Endothelial cell of umbilical vein (primary cell): ENCODE data around the gene FBXW7.

Experiments used
- CTCF ChIP-seq, 2 donors: IDR thresholded peaks; 1 replicate in 1 of 2; 2 replicates in 1 of 2; pipeline ENCODE4 v1.5.1; 2011; ENCODE audit warnings: low read length in 2 of 2, mild to moderate bottlenecking in 2 of 2, moderate library complexity in 2 of 2, control low read depth in 1 of 2, inconsistent platforms in 1 of 2, low read depth in 1 of 2; ENCODE audit not compliant: insufficient read depth in 1 of 2; ENCODE audit errors: extremely low read depth in 1 of 2
- EZH2 ChIP-seq: IDR thresholded peaks from 2 replicates; pipeline ENCODE4 v1.6.1; 2012; ENCODE audit warnings: borderline replicate concordance, low read depth, mild to moderate bottlenecking, moderate library complexity, low read length, inconsistent platforms; ENCODE audit not compliant: severe bottlenecking
- FOS ChIP-seq: IDR thresholded peaks from 2 replicates; pipeline ENCODE4 v1.6.1; 2011; ENCODE audit warnings: mild to moderate bottlenecking, low read length, moderate library complexity, borderline replicate concordance; ENCODE audit not compliant: insufficient read depth
- GATA2 ChIP-seq: IDR thresholded peaks from 2 replicates; pipeline ENCODE4 v1.7.0; 2011; ENCODE audit warnings: low read depth, mild to moderate bottlenecking, moderate library complexity, mixed read lengths, low read length; ENCODE audit not compliant: insufficient read length, insufficient read depth
- JUN ChIP-seq: IDR thresholded peaks from 2 replicates; pipeline ENCODE4 v1.6.1; 2011; ENCODE audit warnings: borderline replicate concordance, low read depth; ENCODE audit not compliant: insufficient read length, insufficient read depth
- MAX ChIP-seq: IDR thresholded peaks from 2 replicates; pipeline ENCODE4 v1.6.1; 2011; ENCODE audit not compliant: insufficient read depth, insufficient read length
- MYC ChIP-seq: IDR thresholded peaks from one replicate; pipeline ENCODE4 v1.6.1; 2011; ENCODE audit warnings: mild to moderate bottlenecking, low read depth, low read length
- POLR2A ChIP-seq: IDR thresholded peaks from 2 replicates; pipeline ENCODE4 v1.6.1; 2012; ENCODE audit warnings: low read depth, mild to moderate bottlenecking, control low read depth, low read length
- POLR2AphosphoS5 ChIP-seq: IDR thresholded peaks from 2 replicates; pipeline ENCODE4 v1.6.1; 2012; ENCODE audit warnings: low read depth, mild to moderate bottlenecking, control low read depth, low read length, moderate library complexity; ENCODE audit not compliant: insufficient read depth

GRCh38 chr4:152563209-152563608 is 27.3 kb upstream of the FBXW7 start:
- no peak for TF ChIP-seq GATA2
- no peak for TF ChIP-seq POLR2AphosphoS5
- no peak for TF ChIP-seq CTCF (IDR thresholded peaks at IDR 0.05; ENCODE audit: extremely low read depth in 1 of 2, insufficient read depth in 1 of 2, low read depth in 1 of 2, low read length in 2 of 2)
- TF ChIP-seq EZH2: no peak
- TF ChIP-seq POLR2A: no peak
- no peak for TF ChIP-seq MYC
- no peak for TF ChIP-seq JUN
- no peak for TF ChIP-seq MAX
- no peak for TF ChIP-seq FOS
